ENCODE measurements around the gene EAPP.
"Not testable (repeated sequence)": the region's sequence is repeated elsewhere in the genome, so short reads cannot be mapped to it uniquely, and the experiment has no call there.

The EAPP gene

DNA sequence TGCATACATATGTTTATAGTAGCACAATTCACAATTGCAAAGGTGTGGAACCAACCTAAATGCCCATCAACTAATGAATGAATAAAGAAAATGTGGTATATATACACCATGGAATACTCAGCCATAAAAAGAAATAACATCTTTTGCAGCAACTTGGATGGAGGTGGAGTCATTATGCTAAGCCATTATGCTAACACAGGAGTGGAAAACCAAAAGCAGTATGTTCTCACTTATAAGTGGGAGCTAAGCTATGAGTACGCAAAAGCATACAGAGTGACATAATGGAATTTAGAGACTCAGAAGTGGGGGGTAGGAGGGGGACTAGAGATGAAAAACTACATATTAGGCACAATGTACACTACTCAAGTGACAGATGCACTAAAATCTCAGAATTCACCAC is 61.2 kb downstream of the EAPP start:
- DNase-seq: no peak

DNA sequence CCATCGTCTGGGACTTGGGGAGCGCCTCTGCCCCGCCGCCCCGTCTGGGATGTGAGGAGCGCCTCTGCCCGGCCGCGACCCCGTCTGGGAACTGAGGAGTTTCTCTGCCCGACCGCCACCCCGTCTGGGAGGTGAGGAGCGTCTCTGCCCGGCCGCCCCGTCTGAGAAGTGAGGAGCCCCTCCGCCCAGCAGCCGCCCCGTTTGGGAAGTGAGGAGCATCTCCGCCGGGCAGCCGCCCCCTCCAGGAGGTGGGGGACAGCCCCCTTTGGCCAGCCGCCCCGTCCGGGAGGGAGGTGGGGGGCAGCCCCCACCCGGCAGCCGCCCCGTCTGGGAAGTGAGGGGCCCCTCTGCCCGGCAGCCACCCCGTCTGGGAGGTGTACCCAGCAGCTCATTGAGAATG is 63.5 kb downstream of the EAPP start:
- DNase-seq: not testable (repeated sequence)

GRCh38 chr14:34475163-34475562 is 64.3 kb downstream of the EAPP start:
- DNase-seq: no peak

- DNase-seq: no peak
Observed at GRCh38 chr14:34474187-34474679, 65.3 kb downstream of the EAPP start.

GRCh38 chr14:34472706-34473279 is 66.7 kb downstream of the EAPP start:
- no peak for DNase-seq

DNA sequence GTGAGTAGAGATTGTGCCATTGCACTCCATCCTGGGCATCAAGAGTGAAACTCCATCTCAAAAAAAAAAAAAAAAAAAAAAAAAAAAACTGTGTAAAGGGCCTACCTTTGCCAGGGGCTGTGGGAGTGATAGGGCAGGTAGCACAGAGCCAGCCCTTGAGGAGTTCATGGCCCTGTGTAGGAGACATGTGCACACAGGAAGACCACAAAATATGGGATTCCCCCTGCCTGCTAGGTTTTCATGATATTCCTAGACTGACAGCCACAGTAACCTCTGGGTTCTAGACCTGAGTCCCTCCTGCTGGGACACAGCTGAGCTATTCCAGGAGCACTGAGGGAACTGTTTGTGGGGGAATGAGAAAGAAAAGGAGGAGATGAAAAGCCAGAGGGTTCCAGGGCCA is 69.2 kb downstream of the EAPP start:
- DNase-seq: no peak

DNA sequence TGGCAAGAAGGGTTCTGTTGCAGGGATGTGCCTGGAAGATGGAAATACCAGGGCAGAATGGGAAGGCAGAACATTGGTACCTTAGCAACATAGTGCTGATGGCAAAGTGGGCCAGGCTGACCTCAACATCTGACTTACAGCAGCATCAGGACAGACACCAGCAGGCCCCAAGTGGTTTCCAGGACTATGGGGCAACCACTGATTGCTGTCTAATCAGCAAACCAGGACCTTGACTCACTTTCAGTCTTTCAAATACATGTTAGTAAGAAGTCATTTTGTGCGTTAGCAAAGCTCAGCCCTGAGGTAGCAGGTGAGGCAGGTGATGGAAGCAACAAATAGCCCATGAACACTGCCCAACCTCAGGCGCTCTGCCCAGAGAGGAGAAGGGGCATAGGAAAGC is 72.8 kb downstream of the EAPP start:
- no peak for DNase-seq

Measured in HCEC 1CT (cell line).